ENCODE measurements around the gene ZNF845. TPM values are rescaled to one million over a fixed set of nuclear protein-coding genes. Genes with fewer than 3 reads are reported as not detected.

Gene ZNF845
- polyA plus RNA-seq, 1 donor (not counting 4 experiments of a cell fraction or from before 2014, with no cell fraction given), result 4.4 TPM

- no peak overlapping the region for H3K9ac ChIP-seq (ENCODE audit: control insufficient read depth, extremely low read depth, insufficient read depth, low read length)
- no peaks in the 10 kb centered on the region for H3K27me3 ChIP-seq (ENCODE audit: control insufficient read depth, extremely low read depth, insufficient read depth, low read length)
- no peaks in the 10 kb centered on the region for H3K36me3 ChIP-seq (ENCODE audit: control insufficient read depth in 2 of 2, extremely low read depth in 1 of 2, insufficient read depth in 2 of 2, low read length in 2 of 2)
- FAIRE-seq, result no peak
- H3K4me1 ChIP-seq (ENCODE audit: control insufficient read depth, extremely low read depth, insufficient read depth, low read length), result no peaks in the 10 kb centered on the region
- H3K4me2 ChIP-seq (ENCODE audit: control insufficient read depth, extremely low read depth, insufficient read depth, low read depth, low read length), result no peak overlapping the region
- peaks cover 5% of the 10 kb centered on the region for H3K9me3 ChIP-seq (ENCODE audit: control insufficient read depth, low read depth, low read length)
- no peaks in the 10 kb centered on the region for H4K20me1 ChIP-seq (ENCODE audit: control insufficient read depth, extremely low read depth, insufficient read depth, low read length)
- no peak overlapping the region for H2AFZ ChIP-seq (ENCODE audit: control insufficient read depth, low read length)
- DNase-seq (ENCODE audit: low read depth, low spot score), result no peak
- dilution Hi-C loops (cut with MboI; ENCODE audit: extremely low pct_ligation_motif_present, low sequenced_read_pairs), result no loop called here
- TF ChIP-seq CTCF (optimal IDR thresholded peaks at IDR 0.05 in 1 of 3, IDR thresholded peaks at IDR 0.05 in 1 of 3, conservative IDR thresholded peaks at IDR 0.05 in 1 of 3; ENCODE audit: extremely low read depth in 1 of 3, insufficient read depth in 2 of 3, low read length in 3 of 3) (no peak), EZH2 (IDR thresholded peaks at IDR 0.05; ENCODE audit: low read length) (no peak)
- H3K79me2 ChIP-seq (ENCODE audit: control insufficient read depth, insufficient read depth, low read length), result no peaks in the 10 kb centered on the region
- no peak overlapping the region for H3K27ac ChIP-seq (ENCODE audit: control insufficient read depth, insufficient read depth, low read length)
- no peaks in the 10 kb centered on the region for H3K9me1 ChIP-seq (ENCODE audit: control insufficient read depth, extremely low read depth, insufficient read depth, low read length)
- no peak overlapping the region for H3K4me3 ChIP-seq (ENCODE audit: control insufficient read depth in 2 of 3, extremely low read depth in 1 of 3, insufficient read depth in 2 of 3, low read depth in 1 of 3, low read length in 3 of 3)
These were observed 21.7 kb upstream of the ZNF845 start for GRCh38 chr19:53311897-53312296.

GRCh38 chr19:53328967-53329366 lies 4.6 kb upstream of the ZNF845 start:
- dilution Hi-C loops (cut with MboI; ENCODE audit: extremely low pct_ligation_motif_present, low sequenced_read_pairs), result no loop called here
- Histone ChIP-seq H3K4me2 (ENCODE audit: control insufficient read depth, extremely low read depth, insufficient read depth, low read depth, low read length) (no peak overlapping the region), H3K79me2 (ENCODE audit: control insufficient read depth, insufficient read depth, low read length) (peaks cover 3% of the 10 kb centered on the region), H3K4me1 (ENCODE audit: control insufficient read depth, extremely low read depth, insufficient read depth, low read length) (peaks cover 5% of the 10 kb centered on the region), H3K27ac (ENCODE audit: control insufficient read depth, insufficient read depth, low read length) (no peak overlapping the region), H3K9ac (ENCODE audit: control insufficient read depth, extremely low read depth, insufficient read depth, low read length) (no peak overlapping the region), H3K9me3 (ENCODE audit: control insufficient read depth, low read depth, low read length) (peaks cover 2% of the 10 kb centered on the region), H3K9me1 (ENCODE audit: control insufficient read depth, extremely low read depth, insufficient read depth, low read length) (no peaks in the 10 kb centered on the region), H2AFZ (ENCODE audit: control insufficient read depth, low read length) (no peak overlapping the region), H3K27me3 (ENCODE audit: control insufficient read depth, extremely low read depth, insufficient read depth, low read length) (no peaks in the 10 kb centered on the region), H4K20me1 (ENCODE audit: control insufficient read depth, extremely low read depth, insufficient read depth, low read length) (no peaks in the 10 kb centered on the region), H3K36me3 (ENCODE audit: control insufficient read depth in 2 of 2, extremely low read depth in 1 of 2, insufficient read depth in 2 of 2, low read length in 2 of 2) (no peaks in the 10 kb centered on the region), H3K4me3 (ENCODE audit: control insufficient read depth in 2 of 3, extremely low read depth in 1 of 3, insufficient read depth in 2 of 3, low read depth in 1 of 3, low read length in 3 of 3) (no peak overlapping the region)
- TF ChIP-seq EZH2 (IDR thresholded peaks at IDR 0.05; ENCODE audit: low read length), result no peak
- TF ChIP-seq CTCF (optimal IDR thresholded peaks at IDR 0.05 in 1 of 3, IDR thresholded peaks at IDR 0.05 in 1 of 3, conservative IDR thresholded peaks at IDR 0.05 in 1 of 3; ENCODE audit: extremely low read depth in 1 of 3, insufficient read depth in 2 of 3, low read length in 3 of 3), result no peak
- no peak for FAIRE-seq
- no peak for DNase-seq (ENCODE audit: low read depth, low spot score)

Measured in keratinocyte (primary cell).